ENCODE results near the gene ACVR2B. TPM values are rescaled to one million over a fixed set of nuclear protein-coding genes. Genes with fewer than 3 reads are reported as not detected.

The ACVR2B gene
- total and polyA plus RNA-seq, 2 donors (not counting 1 experiment from before 2014, with no cell fraction given): 0.18 to 4.2 TPM

GRCh38 chr3:38519000-38519399 is 65.3 kb downstream of the ACVR2B start:
- no peak for ATAC-seq (ENCODE audit: low read depth)
- no peak overlapping the region for H3K4me3 ChIP-seq (ENCODE audit: control extremely low read depth in 1 of 5, extremely low read depth in 1 of 5, insufficient read depth in 1 of 5, low read depth in 2 of 5, low read length in 4 of 5)
- intact Hi-C loops (cut with micrococcal nuclease): no loop called here
- Mint-ChIP-seq H3K9me3 (ENCODE audit: insufficient read depth) (no peaks in the 10 kb centered on the region), H3K27ac (no peak overlapping the region), H3K4me1 (peaks cover 18% of the 10 kb centered on the region), H3K27me3 (no peaks in the 10 kb centered on the region), H3K4me3 (no peak overlapping the region)
- CTCF ChIA-PET: interaction anchor here (1.0 to 3.8 kb wide), 5 partner anchors 15 to 773 kb away, joined by 3 to 22 read pairs (median 4); partner anchors contain the start of gene EXOG
- H3K9ac ChIP-seq (ENCODE audit: low read length): no peak overlapping the region
- no peaks in the 10 kb centered on the region for H4K20me1 ChIP-seq (ENCODE audit: control insufficient read depth, insufficient read depth, low read length, poor library complexity, severe bottlenecking)
- TF ChIP-seq EZH2 (IDR thresholded peaks at IDR 0.05; ENCODE audit: borderline replicate concordance, insufficient read depth, low read depth, low read length, poor library complexity, severe bottlenecking) (no peak), CTCF (IDR thresholded peaks at IDR 0.05) (no peak)
- no peaks in the 10 kb centered on the region for H3K27me3 ChIP-seq (replicated peaks in 1 of 4; ENCODE audit: control extremely low read depth in 1 of 4, control insufficient read depth in 3 of 4, insufficient read depth in 4 of 4, low read length in 3 of 4)
- no CpG with 5 or more reads among the region's 1 CpG for WGBS (ENCODE audit: insufficient coverage)
- H3K79me2 ChIP-seq (ENCODE audit: control insufficient read depth, insufficient read depth, low read length): no peaks in the 10 kb centered on the region
- H3K27ac ChIP-seq (ENCODE audit: low read length in 2 of 2): peak overlapping the region in 1 of 2 donors; percentile 66
- peaks cover 0 to 8% of the 10 kb centered on the region in 2 experiments for H3K36me3 ChIP-seq (replicated peaks in 1 of 2; ENCODE audit: control extremely low read depth in 1 of 2, control insufficient read depth in 1 of 2, extremely low read depth in 1 of 2, insufficient read depth in 2 of 2, low read length in 1 of 2)
- POLR2A ChIA-PET: no interaction called here
- H3K4me1 ChIP-seq (ENCODE audit: control insufficient read depth in 2 of 2, insufficient read depth in 2 of 2, low read length in 2 of 2): peaks cover 7 to 12% of the 10 kb centered on the region in 2 donors
- no peak overlapping the region for H3K4me2 ChIP-seq (replicated peaks; ENCODE audit: low read depth, low read length, poor library complexity, severe bottlenecking)
- DNase-seq: no peak
- H2AFZ ChIP-seq (ENCODE audit: insufficient read depth, low read depth, low read length, poor library complexity, severe bottlenecking): no peak overlapping the region
- no peaks in the 10 kb centered on the region for H3K9me3 ChIP-seq (ENCODE audit: control extremely low read depth in 1 of 3, control insufficient read depth in 2 of 3, insufficient read depth in 1 of 3, low read length in 2 of 3)

DNA sequence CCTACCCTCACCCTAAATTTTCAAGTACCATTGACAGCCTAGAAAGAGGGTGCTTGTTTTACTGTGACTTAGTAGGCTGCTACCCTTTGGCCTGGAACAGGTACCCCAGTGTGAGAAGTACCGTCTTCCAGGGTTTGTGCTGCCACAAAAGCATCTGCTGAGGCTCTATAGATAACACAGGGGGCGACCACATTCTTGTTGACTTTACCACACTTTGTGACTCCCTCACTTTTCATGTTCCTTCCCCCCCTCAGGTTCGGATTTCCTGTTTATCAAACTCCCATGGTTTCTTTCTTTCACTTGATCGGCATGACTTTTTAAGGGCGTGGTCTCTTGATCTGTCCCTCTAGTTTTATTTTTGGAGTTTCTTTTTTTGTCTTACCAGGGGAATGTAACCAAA is 66.0 kb downstream of the ACVR2B start:
- peak overlapping the region; percentile 9 for H2AFZ ChIP-seq (ENCODE audit: insufficient read depth, low read depth, low read length, poor library complexity, severe bottlenecking)
- peaks cover under 1 to 11% of the 10 kb centered on the region in 2 experiments for H3K36me3 ChIP-seq (replicated peaks in 1 of 2; ENCODE audit: control extremely low read depth in 1 of 2, control insufficient read depth in 1 of 2, extremely low read depth in 1 of 2, insufficient read depth in 2 of 2, low read length in 1 of 2)
- ChIA-PET CTCF (interaction anchor here (1.0 to 3.8 kb wide), 7 partner anchors 13 to 858 kb away, joined by 3 to 22 read pairs (median 8); partner anchors contain the start of gene EXOG), POLR2A (no interaction called here)
- ATAC-seq (ENCODE audit: low read depth): no peak
- peak overlapping the region; percentile 62 for H3K27ac Mint-ChIP-seq
- H3K9ac ChIP-seq (ENCODE audit: low read length): no peak overlapping the region
- TF ChIP-seq EZH2 (IDR thresholded peaks at IDR 0.05; ENCODE audit: borderline replicate concordance, insufficient read depth, low read depth, low read length, poor library complexity, severe bottlenecking) (no peak), CTCF (IDR thresholded peaks at IDR 0.05) (no peak)
- H3K79me2 ChIP-seq (ENCODE audit: control insufficient read depth, insufficient read depth, low read length): no peaks in the 10 kb centered on the region
- H3K9me3 Mint-ChIP-seq (ENCODE audit: insufficient read depth): no peaks in the 10 kb centered on the region
- H3K9me3 ChIP-seq (ENCODE audit: control extremely low read depth in 1 of 3, control insufficient read depth in 2 of 3, insufficient read depth in 1 of 3, low read length in 2 of 3): no peaks in the 10 kb centered on the region
- H3K27ac ChIP-seq (ENCODE audit: low read length in 2 of 2): peak overlapping the region in 1 of 2 donors; percentile 66
- H4K20me1 ChIP-seq (ENCODE audit: control insufficient read depth, insufficient read depth, low read length, poor library complexity, severe bottlenecking): no peaks in the 10 kb centered on the region
- no peak overlapping the region for H3K4me3 ChIP-seq (ENCODE audit: control extremely low read depth in 1 of 5, extremely low read depth in 1 of 5, insufficient read depth in 1 of 5, low read depth in 2 of 5, low read length in 4 of 5)
- WGBS (ENCODE audit: insufficient coverage): 29% methylated on average over 3 of the region's 5 CpGs
- H3K4me1 ChIP-seq (ENCODE audit: control insufficient read depth in 2 of 2, insufficient read depth in 2 of 2, low read length in 2 of 2): peaks cover 7 to 12% of the 10 kb centered on the region in 2 donors
- intact Hi-C loops (cut with micrococcal nuclease): loop anchor here (2.0 kb wide), 1 partner anchor 131 kb away; no protein-coding TSS in a partner anchor
- peak overlapping the region; percentile 22 for H3K4me2 ChIP-seq (replicated peaks; ENCODE audit: low read depth, low read length, poor library complexity, severe bottlenecking)
- peak; percentile 12 for DNase-seq
- no peak overlapping the region for H3K4me3 Mint-ChIP-seq
- H3K27me3 Mint-ChIP-seq: no peaks in the 10 kb centered on the region
- H3K4me1 Mint-ChIP-seq: peaks cover 18% of the 10 kb centered on the region
- H3K27me3 ChIP-seq (replicated peaks in 1 of 4; ENCODE audit: control extremely low read depth in 1 of 4, control insufficient read depth in 3 of 4, insufficient read depth in 4 of 4, low read length in 3 of 4): no peaks in the 10 kb centered on the region
